Kidney (tissue), 14 donors: ENCODE measurements around the gene SIGLEC12. TPM values are rescaled to one million over a fixed set of nuclear protein-coding genes. Genes with fewer than 3 reads are reported as not detected.

Source experiments
- DNase-seq, 5 donors: peaks; one replicate each; pipeline ENCODE4 v3.0.0-alpha.2; 2013 to 2020
- FAIRE-seq: peaks from 2 replicates; lab custom pipeline; 2012; peaks lifted over from hg19 to GRCh38; lab: Jason Lieb, UNC
- H3K27ac ChIP-seq, 2 donors: one replicate each; pipeline ENCODE4 v1.7.0; 2013; ENCODE audit warnings: low read depth in 2 of 2, low read length in 2 of 2, inconsistent platforms in 1 of 2
- H3K27me3 ChIP-seq: one replicate; pipeline ENCODE4 v1.7.1; 2013; ENCODE audit warnings: low read length, inconsistent platforms; ENCODE audit not compliant: control insufficient read depth, insufficient read depth
- H3K36me3 ChIP-seq, 3 donors: one replicate each; pipeline versions ENCODE4 v1.7.0 to v1.7.1; 2013; ENCODE audit warnings: low read length in 3 of 3, control low read depth in 1 of 3, inconsistent platforms in 1 of 3; ENCODE audit not compliant: insufficient read depth in 3 of 3, control insufficient read depth in 2 of 3
- H3K4me1 ChIP-seq, 3 donors: one replicate each; pipeline versions ENCODE4 v1.7.0 to v1.7.1; 2013; ENCODE audit warnings: low read length in 3 of 3, inconsistent platforms in 1 of 3, low read depth in 1 of 3; ENCODE audit not compliant: control insufficient read depth in 2 of 3, insufficient read depth in 2 of 3
- H3K4me3 ChIP-seq, 3 donors: one replicate each; pipeline versions ENCODE4 v1.7.0 to v1.8.1; 2013; ENCODE audit warnings: low read length in 3 of 3, control low read depth in 1 of 3, inconsistent platforms in 1 of 3
- H3K9ac ChIP-seq, 3 donors: one replicate each; pipeline versions ENCODE4 v1.7.0 to v1.7.1; 2013; ENCODE audit warnings: low read length in 3 of 3, control low read depth in 1 of 3, inconsistent platforms in 1 of 3
- H3K9me3 ChIP-seq, 3 donors: one replicate each; pipeline versions ENCODE4 v1.7.0 to v1.7.1; 2013; ENCODE audit warnings: low read length in 3 of 3, control low read depth in 1 of 3, inconsistent platforms in 1 of 3; ENCODE audit not compliant: control insufficient read depth in 2 of 3, insufficient read depth in 1 of 3
- CTCF ChIP-seq: IDR thresholded peaks from 3 replicates; pipeline ENCODE4 v1.5.1; 2012; ENCODE audit warnings: mild to moderate bottlenecking, moderate library complexity, borderline replicate concordance; ENCODE audit not compliant: insufficient read depth; ENCODE audit errors: extremely low read depth
- intact Hi-C: fragments of 100-400 bp; cut with DNase I; formaldehyde crosslinking; loops from one replicate; pipeline ENCODE4 v1.11.1; 2022
- polyA plus RNA-seq: library from polyadenylated mRNA; stranded (reverse); fragments of 350-450 nt; fragmentation: Illumina TruSeq; extraction: RNeasy Lipid Tissue Mini Kit (QIAGEN cat#74804); gene quantifications from one replicate; pipeline ENCODE4 v1.2.3, GENCODE V29; 2014; ENCODE audit warnings: low read depth, low replicate concordance; ENCODE audit not compliant: insufficient read depth
- total RNA-seq: library from RNA; stranded (reverse); fragmentation: NEBNext Ultra II Directional; extraction: Animal tissue kit (Norgen Biotek cat#: 25700); gene quantifications from one replicate; pipeline ENCODE4 v1.2.1, GENCODE V29; 2021
- donor health status: control.
- donor health status: control.
- donor health status: control.
- donor health status: control.
- donor health status: control.
- donor health status: DM: yes; HTN: yes; CAD: no.
- donor health status: Normal renal cell carcinoma (clear cell type).

Gene SIGLEC12
- total and polyA plus RNA-seq, 2 donors from 2014 or later, result 0.66 TPM; not detected in 1

GRCh38 chr19:51460164-51460992 lies 41.2 kb downstream of the SIGLEC12 start:
- Histone ChIP-seq H3K4me1 (no peaks in the 10 kb centered on the region), H3K27ac (no peak overlapping the region), H3K27me3 (peaks cover 2% of the 10 kb centered on the region), H3K9me3 (no peaks in the 10 kb centered on the region), H3K4me3 (peak overlapping the region in 1 of 3 donors; percentile 42), H3K9ac (no peak overlapping the region), H3K36me3 (no peaks in the 10 kb centered on the region)
- FAIRE-seq (no peak), DNase-seq (peak in 2 of 5 donors; percentile 10 to 27)
- intact Hi-C loops, result no loop called here
- TF ChIP-seq CTCF, result no peak

- DNase-seq (no peak), FAIRE-seq (no peak)
- Histone ChIP-seq H3K9me3 (no peaks in the 10 kb centered on the region), H3K27ac (no peak overlapping the region), H3K4me1 (no peaks in the 10 kb centered on the region), H3K36me3 (no peaks in the 10 kb centered on the region), H3K27me3 (no peaks in the 10 kb centered on the region), H3K9ac (no peak overlapping the region), H3K4me3 (no peak overlapping the region)
- no peak for TF ChIP-seq CTCF
- intact Hi-C loops, result no loop called here
These were observed 42.6 kb downstream of the SIGLEC12 start for GRCh38 chr19:51458899-51459505.

- H3K4me3 ChIP-seq, result no peak within 1 kb of the TSS
- intact Hi-C loops, result no loop called here
- H3K9ac ChIP-seq, result no peak within 1 kb of the TSS
- no peaks in the 10 kb centered on the region for H3K36me3 ChIP-seq
- no peaks in the 10 kb centered on the region for H3K4me1 ChIP-seq
- no peaks in the 10 kb centered on the region for H3K9me3 ChIP-seq
- H3K27me3 ChIP-seq, result no peaks in the 10 kb centered on the region
- no peak for TF ChIP-seq CTCF
- FAIRE-seq (no peak), DNase-seq (no peak)
- no peak within 1 kb of the TSS for H3K27ac ChIP-seq
These were observed 43.5 kb downstream of the SIGLEC12 start, which contains the start of gene SIGLEC8 for GRCh38 chr19:51458051-51458645. SIGLEC8 (minus strand) TSS chr19:51458454; CDS start chr19:51458387, 67 bp downstream.
